ENCODE data around the gene MLF1. TPM values are rescaled to one million over a fixed set of nuclear protein-coding genes. Genes with fewer than 3 reads are reported as not detected.

The MLF1 gene
- polyA plus RNA-seq, 3 donors: 0.17 to 0.43 (median 0.41) TPM

DNA sequence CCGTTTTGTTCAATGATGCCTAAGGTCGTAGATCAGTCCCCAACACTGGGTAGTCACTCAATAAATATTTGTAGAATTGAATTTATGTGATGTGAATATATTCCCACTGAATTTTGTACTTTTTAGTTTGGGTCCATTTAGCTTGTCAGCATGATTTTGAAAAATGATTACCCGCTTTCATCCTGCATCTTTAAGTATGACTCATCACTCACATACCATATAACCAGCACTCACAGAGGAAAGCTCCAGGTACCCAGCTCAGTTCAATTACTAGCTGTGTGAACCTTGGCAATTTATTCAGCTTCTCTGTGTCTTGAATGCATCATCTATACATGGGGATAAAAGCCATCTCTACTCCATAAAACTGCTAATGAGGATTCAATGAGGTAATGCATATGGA lies 2.2 kb upstream of the MLF1 start:
- H3K27me3 Mint-ChIP-seq (ENCODE audit: low read depth in 3 of 3): peaks cover 20 to 44% (median 28%) of the 10 kb centered on the region in 3 donors

DNA sequence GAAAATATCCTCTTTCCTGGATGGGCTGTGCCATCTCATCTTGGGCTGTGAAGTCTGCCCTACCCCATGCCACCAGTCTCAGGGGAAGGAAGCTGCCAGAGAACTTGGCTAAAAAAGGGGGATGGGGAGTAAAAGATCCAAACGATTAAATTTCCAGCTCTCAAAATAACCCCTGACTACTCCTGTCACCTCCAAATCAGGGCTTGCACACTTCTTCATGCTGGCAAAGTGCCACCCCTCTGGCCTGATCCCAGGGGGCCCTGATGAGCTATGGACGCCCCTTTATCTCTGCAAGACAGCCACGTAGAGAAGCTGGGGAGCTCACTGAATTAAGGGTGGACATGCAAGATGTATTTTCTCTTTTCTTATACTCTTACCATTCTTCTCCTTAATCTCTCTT lies 1.2 kb upstream of the MLF1 start:
- intact Hi-C loops (cut with micrococcal nuclease): no loop called here
- Mint-ChIP-seq H3K4me1 (peaks cover 10% of the 10 kb centered on the region), H3K4me3 (peak overlapping the region in 1 of 2 donors; percentile 89), H3K36me3 (no peaks in the 10 kb centered on the region), H3K9me3 (peaks cover 11 to 22% (median 14%) of the 10 kb centered on the region in 7 donors), H3K27me3 (ENCODE audit: low read depth in 3 of 3) (peaks cover 20 to 48% (median 28%) of the 10 kb centered on the region in 3 donors), H3K27ac (peak overlapping the region in 2 of 7 donors; percentile 74 to 82)
- DNase-seq: no peak
- no peaks in the 10 kb centered on the region for H3K9me3 ChIP-seq (replicated peaks in 1 of 2; ENCODE audit: control insufficient read depth in 1 of 2, insufficient read depth in 1 of 2, low read length in 2 of 2)
- H3K4me2 ChIP-seq (replicated peaks; ENCODE audit: extremely low read depth, low read length, poor library complexity, severe bottlenecking): no peak overlapping the region
- H3K79me2 ChIP-seq (ENCODE audit: insufficient read depth, low read length): no peaks in the 10 kb centered on the region
- no peak overlapping the region for H2AFZ ChIP-seq (ENCODE audit: insufficient read depth, low read depth, low read length, poor library complexity, severe bottlenecking)
- no CpG with 5 or more reads among the region's 3 CpGs for WGBS (ENCODE audit: insufficient coverage)
- no peaks in the 10 kb centered on the region for H4K20me1 ChIP-seq (ENCODE audit: insufficient read depth, low read length)
- H3K27ac ChIP-seq (ENCODE audit: low read depth in 1 of 2, low read length in 2 of 2): no peak overlapping the region
- TF ChIP-seq, protein P1, sequence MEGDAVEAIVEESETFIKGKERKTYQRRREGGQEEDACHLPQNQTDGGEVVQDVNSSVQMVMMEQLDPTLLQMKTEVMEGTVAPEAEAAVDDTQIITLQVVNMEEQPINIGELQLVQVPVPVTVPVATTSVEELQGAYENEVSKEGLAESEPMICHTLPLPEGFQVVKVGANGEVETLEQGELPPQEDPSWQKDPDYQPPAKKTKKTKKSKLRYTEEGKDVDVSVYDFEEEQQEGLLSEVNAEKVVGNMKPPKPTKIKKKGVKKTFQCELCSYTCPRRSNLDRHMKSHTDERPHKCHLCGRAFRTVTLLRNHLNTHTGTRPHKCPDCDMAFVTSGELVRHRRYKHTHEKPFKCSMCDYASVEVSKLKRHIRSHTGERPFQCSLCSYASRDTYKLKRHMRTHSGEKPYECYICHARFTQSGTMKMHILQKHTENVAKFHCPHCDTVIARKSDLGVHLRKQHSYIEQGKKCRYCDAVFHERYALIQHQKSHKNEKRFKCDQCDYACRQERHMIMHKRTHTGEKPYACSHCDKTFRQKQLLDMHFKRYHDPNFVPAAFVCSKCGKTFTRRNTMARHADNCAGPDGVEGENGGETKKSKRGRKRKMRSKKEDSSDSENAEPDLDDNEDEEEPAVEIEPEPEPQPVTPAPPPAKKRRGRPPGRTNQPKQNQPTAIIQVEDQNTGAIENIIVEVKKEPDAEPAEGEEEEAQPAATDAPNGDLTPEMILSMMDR (IDR thresholded peaks at IDR 0.05): no peak
- peaks cover 10 to 11% of the 10 kb centered on the region in 2 donors for H3K4me1 ChIP-seq (ENCODE audit: control insufficient read depth in 1 of 2, insufficient read depth in 2 of 2, low read length in 2 of 2)
- no peaks in the 10 kb centered on the region for H3K36me3 ChIP-seq (replicated peaks in 1 of 2; ENCODE audit: control insufficient read depth in 1 of 2, insufficient read depth in 2 of 2, low read length in 2 of 2)
- H3K27me3 ChIP-seq (ENCODE audit: control insufficient read depth in 2 of 2, insufficient read depth in 2 of 2, low read length in 2 of 2): peaks cover 8 to 31% of the 10 kb centered on the region in 2 donors
- H3K4me3 ChIP-seq (replicated peaks in 1 of 3; ENCODE audit: low read depth in 2 of 3, low read length in 3 of 3): no peak overlapping the region
- H3K9ac ChIP-seq (ENCODE audit: insufficient read depth, low read length, poor library complexity, severe bottlenecking): no peak overlapping the region

More for the DNA sequence above, 2.2 kb upstream of the MLF1 start:
- Histone ChIP-seq H3K36me3 (replicated peaks in 1 of 2; ENCODE audit: control insufficient read depth in 1 of 2, insufficient read depth in 2 of 2, low read length in 2 of 2) (no peaks in the 10 kb centered on the region), H3K4me2 (replicated peaks; ENCODE audit: extremely low read depth, low read length, poor library complexity, severe bottlenecking) (no peak overlapping the region), H3K79me2 (ENCODE audit: insufficient read depth, low read length) (no peaks in the 10 kb centered on the region), H2AFZ (ENCODE audit: insufficient read depth, low read depth, low read length, poor library complexity, severe bottlenecking) (no peak overlapping the region), H3K27ac (ENCODE audit: low read depth in 1 of 2, low read length in 2 of 2) (no peak overlapping the region), H3K4me1 (ENCODE audit: control insufficient read depth in 1 of 2, insufficient read depth in 2 of 2, low read length in 2 of 2) (peaks cover 10 to 11% of the 10 kb centered on the region in 2 donors), H3K4me3 (replicated peaks in 1 of 3; ENCODE audit: low read depth in 2 of 3, low read length in 3 of 3) (no peak overlapping the region), H3K27me3 (ENCODE audit: control insufficient read depth in 2 of 2, insufficient read depth in 2 of 2, low read length in 2 of 2) (peaks cover 8 to 31% of the 10 kb centered on the region in 2 donors), H3K9me3 (replicated peaks in 1 of 2; ENCODE audit: control insufficient read depth in 1 of 2, insufficient read depth in 1 of 2, low read length in 2 of 2) (no peaks in the 10 kb centered on the region), H4K20me1 (ENCODE audit: insufficient read depth, low read length) (no peaks in the 10 kb centered on the region), H3K9ac (ENCODE audit: insufficient read depth, low read length, poor library complexity, severe bottlenecking) (no peak overlapping the region)
- WGBS (ENCODE audit: insufficient coverage): 91% methylated on average over 3 of the region's 3 CpGs
- H3K4me3 Mint-ChIP-seq: no peak overlapping the region
- DNase-seq: no peak
- intact Hi-C loops (cut with micrococcal nuclease): no loop called here
- H3K9me3 Mint-ChIP-seq: peaks cover 11 to 22% (median 14%) of the 10 kb centered on the region in 7 donors
- no peaks in the 10 kb centered on the region for H3K36me3 Mint-ChIP-seq
- H3K27ac Mint-ChIP-seq: no peak overlapping the region
- TF ChIP-seq, protein P1 (IDR thresholded peaks at IDR 0.05): no peak
- H3K4me1 Mint-ChIP-seq: peaks cover 10% of the 10 kb centered on the region

All from CD14-positive monocyte (primary cell).